ENCODE measurements around the gene THOC1.

The THOC1 gene

GRCh38 chr18:215448-216010 lies 52.3 kb downstream of the THOC1 start:
- no peaks in the 10 kb centered on the region for H3K79me2 ChIP-seq (ENCODE audit: control insufficient read depth, insufficient read depth, low read length, unreplicated experiment)
- peaks cover 36% of the 10 kb centered on the region for H3K36me3 ChIP-seq (ENCODE audit: insufficient read depth, low read length)

DNA sequence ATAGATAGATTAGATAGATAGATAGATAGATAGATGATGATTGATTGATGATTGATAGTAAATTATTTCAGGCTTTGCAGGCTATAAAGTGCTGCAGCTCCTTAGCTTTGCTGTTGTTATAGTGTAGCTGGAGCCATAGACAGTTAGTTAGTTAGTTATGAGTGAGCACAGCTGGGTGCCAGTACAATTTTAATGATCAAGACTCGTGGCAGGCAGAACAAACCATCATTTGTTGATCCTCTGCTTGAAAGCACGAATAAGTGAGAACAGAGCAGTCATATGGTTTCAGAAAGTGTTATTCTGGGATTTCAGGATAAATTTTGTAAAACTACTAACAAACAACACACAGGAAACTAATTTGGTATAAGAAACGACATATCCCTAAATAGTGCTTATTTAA lies 53.9 kb downstream of the THOC1 start:
- no peaks in the 10 kb centered on the region for H3K79me2 ChIP-seq (ENCODE audit: control insufficient read depth, insufficient read depth, low read length, unreplicated experiment)
- peaks cover 46% of the 10 kb centered on the region for H3K36me3 ChIP-seq (ENCODE audit: insufficient read depth, low read length)
- H3K4me3 ChIP-seq (ENCODE audit: low read depth, low read length), result no peak overlapping the region
- no peaks in the 10 kb centered on the region for H3K27me3 ChIP-seq (ENCODE audit: insufficient read depth, low read length)
- H2AFZ ChIP-seq (ENCODE audit: low read length, unreplicated experiment), result no peak overlapping the region
- no peak overlapping the region for H3K27ac ChIP-seq (ENCODE audit: low read depth, low read length)
- H3K4me1 ChIP-seq (ENCODE audit: control insufficient read depth, insufficient read depth, low read length, unreplicated experiment), result no peaks in the 10 kb centered on the region

More at GRCh38 chr18:215448-216010, 52.3 kb downstream of the THOC1 start:
- Histone ChIP-seq H3K27ac (ENCODE audit: low read depth, low read length) (no peak overlapping the region), H3K4me3 (ENCODE audit: low read depth, low read length) (no peak overlapping the region), H3K4me1 (ENCODE audit: control insufficient read depth, insufficient read depth, low read length, unreplicated experiment) (no peaks in the 10 kb centered on the region), H2AFZ (ENCODE audit: low read length, unreplicated experiment) (no peak overlapping the region), H3K27me3 (ENCODE audit: insufficient read depth, low read length) (no peaks in the 10 kb centered on the region)

GRCh38 chr18:213505-213904 lies 54.3 kb downstream of the THOC1 start:
- H3K36me3 ChIP-seq (ENCODE audit: insufficient read depth, low read length), result peaks cover 46% of the 10 kb centered on the region
- H3K4me1 ChIP-seq (ENCODE audit: control insufficient read depth, insufficient read depth, low read length, unreplicated experiment), result no peaks in the 10 kb centered on the region
- no peaks in the 10 kb centered on the region for H3K27me3 ChIP-seq (ENCODE audit: insufficient read depth, low read length)

DNA sequence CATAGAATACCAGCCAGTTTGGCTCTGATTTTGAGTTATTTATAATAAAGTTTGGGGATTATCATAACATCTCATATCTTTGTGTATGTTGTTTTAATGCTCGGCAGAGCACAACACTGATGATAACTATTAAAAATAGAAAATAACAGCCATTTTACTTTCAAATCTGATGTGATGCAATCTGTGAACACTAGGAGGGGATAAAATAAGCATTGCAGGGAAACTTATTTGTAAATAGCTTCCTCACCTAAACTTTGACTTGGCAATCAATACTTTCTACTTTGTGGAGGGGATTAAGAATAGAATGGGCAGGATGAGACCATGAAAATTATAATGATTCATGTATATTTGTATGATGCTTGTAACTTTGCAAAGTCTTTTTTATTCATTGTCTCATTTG lies 55.1 kb downstream of the THOC1 start:
- no peak overlapping the region for H2AFZ ChIP-seq (ENCODE audit: low read length, unreplicated experiment)
- H3K27me3 ChIP-seq (ENCODE audit: insufficient read depth, low read length), result no peaks in the 10 kb centered on the region
- no peaks in the 10 kb centered on the region for H3K4me1 ChIP-seq (ENCODE audit: control insufficient read depth, insufficient read depth, low read length, unreplicated experiment)
- no peak overlapping the region for H3K27ac ChIP-seq (ENCODE audit: low read depth, low read length)
- no peaks in the 10 kb centered on the region for H3K79me2 ChIP-seq (ENCODE audit: control insufficient read depth, insufficient read depth, low read length, unreplicated experiment)
- H3K36me3 ChIP-seq (ENCODE audit: insufficient read depth, low read length), result peaks cover 40% of the 10 kb centered on the region
- H3K4me3 ChIP-seq (ENCODE audit: low read depth, low read length), result no peak overlapping the region

More at GRCh38 chr18:213505-213904, 54.3 kb downstream of the THOC1 start:
- Histone ChIP-seq H3K4me3 (ENCODE audit: low read depth, low read length) (no peak overlapping the region), H2AFZ (ENCODE audit: low read length, unreplicated experiment) (no peak overlapping the region), H3K79me2 (ENCODE audit: control insufficient read depth, insufficient read depth, low read length, unreplicated experiment) (no peaks in the 10 kb centered on the region), H3K27ac (ENCODE audit: low read depth, low read length) (no peak overlapping the region)

DNA sequence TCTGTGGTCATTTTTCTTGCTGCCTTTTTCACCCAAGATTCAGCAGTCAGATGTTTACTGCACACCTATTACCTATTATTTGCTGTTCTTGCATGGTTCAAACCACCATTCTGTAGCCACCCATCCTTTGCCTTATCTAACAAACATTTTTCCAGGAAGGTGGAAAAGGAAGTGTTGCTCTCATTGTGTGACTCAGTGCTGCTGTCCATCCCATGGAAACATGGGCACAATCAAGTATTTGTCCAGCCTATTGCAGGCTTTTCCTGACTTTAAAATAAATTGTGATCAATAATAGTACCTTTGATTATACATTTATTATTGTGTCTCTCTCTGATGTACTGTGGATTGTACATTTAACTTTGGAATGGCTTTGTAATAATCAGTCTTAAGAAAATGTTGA lies 56.3 kb downstream of the THOC1 start:
- no peak overlapping the region for H3K4me3 ChIP-seq (ENCODE audit: low read depth, low read length)
- H3K79me2 ChIP-seq (ENCODE audit: control insufficient read depth, insufficient read depth, low read length, unreplicated experiment), result no peaks in the 10 kb centered on the region
- no peak overlapping the region for H3K27ac ChIP-seq (ENCODE audit: low read depth, low read length)
- no peaks in the 10 kb centered on the region for H3K4me1 ChIP-seq (ENCODE audit: control insufficient read depth, insufficient read depth, low read length, unreplicated experiment)
- peaks cover 30% of the 10 kb centered on the region for H3K36me3 ChIP-seq (ENCODE audit: insufficient read depth, low read length)
- H3K27me3 ChIP-seq (ENCODE audit: insufficient read depth, low read length), result no peaks in the 10 kb centered on the region
- no peak overlapping the region for H2AFZ ChIP-seq (ENCODE audit: low read length, unreplicated experiment)

- Histone ChIP-seq H2AFZ (ENCODE audit: low read length, unreplicated experiment) (no peak overlapping the region), H3K4me1 (ENCODE audit: control insufficient read depth, insufficient read depth, low read length, unreplicated experiment) (peaks cover 3% of the 10 kb centered on the region), H3K4me3 (ENCODE audit: low read depth, low read length) (no peak overlapping the region), H3K27me3 (ENCODE audit: insufficient read depth, low read length) (no peaks in the 10 kb centered on the region), H3K36me3 (ENCODE audit: insufficient read depth, low read length) (peaks cover 36% of the 10 kb centered on the region), H3K79me2 (ENCODE audit: control insufficient read depth, insufficient read depth, low read length, unreplicated experiment) (peaks cover 5% of the 10 kb centered on the region), H3K27ac (ENCODE audit: low read depth, low read length) (no peak overlapping the region)
Measured at GRCh38 chr18:210733-211132, 57.1 kb downstream of the THOC1 start.

DNA sequence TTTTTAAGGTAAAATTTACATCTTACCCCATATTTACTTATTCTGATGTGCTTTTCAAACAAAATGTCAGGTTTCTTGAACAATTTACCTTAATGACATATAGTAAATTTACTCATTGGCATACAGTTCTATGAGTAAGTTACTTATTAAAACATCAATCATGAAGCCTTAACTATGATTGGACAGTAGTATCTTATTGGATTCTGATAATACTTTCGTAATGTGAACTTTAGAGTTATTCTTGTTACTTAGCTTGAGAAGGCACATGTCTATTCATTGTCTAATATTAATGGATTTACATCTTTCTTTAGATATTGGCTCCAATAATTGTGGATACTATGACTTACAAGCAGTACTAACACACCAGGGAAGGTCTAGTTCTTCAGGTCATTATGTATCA lies 57.8 kb downstream of the THOC1 start:
- Histone ChIP-seq H3K27me3 (ENCODE audit: insufficient read depth, low read length) (no peaks in the 10 kb centered on the region), H3K79me2 (ENCODE audit: control insufficient read depth, insufficient read depth, low read length, unreplicated experiment) (peaks cover 6% of the 10 kb centered on the region), H3K36me3 (ENCODE audit: insufficient read depth, low read length) (peaks cover 36% of the 10 kb centered on the region), H2AFZ (ENCODE audit: low read length, unreplicated experiment) (no peak overlapping the region), H3K4me1 (ENCODE audit: control insufficient read depth, insufficient read depth, low read length, unreplicated experiment) (peaks cover 4% of the 10 kb centered on the region), H3K4me3 (ENCODE audit: low read depth, low read length) (no peak overlapping the region), H3K27ac (ENCODE audit: low read depth, low read length) (no peak overlapping the region)

DNA sequence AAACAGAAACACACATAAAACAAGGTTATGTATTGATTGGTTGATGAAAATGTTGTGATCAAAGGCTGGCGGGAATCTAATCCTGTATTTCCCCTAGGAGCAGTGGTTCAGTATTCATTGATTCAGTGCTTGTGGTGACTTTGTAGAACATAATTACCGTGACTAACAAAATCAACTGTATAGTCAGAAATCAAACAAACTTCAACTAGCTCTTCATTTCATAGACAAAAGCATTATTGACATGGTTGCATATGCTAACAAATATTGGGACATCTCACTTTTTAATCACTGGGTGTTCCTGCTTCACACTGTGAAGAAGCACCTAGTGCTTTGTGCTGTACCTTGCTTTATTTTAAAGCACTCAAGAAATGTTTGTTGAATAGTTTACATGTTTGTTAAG lies 68.1 kb downstream of the THOC1 start:
- no peaks in the 10 kb centered on the region for H3K27me3 ChIP-seq (ENCODE audit: insufficient read depth, low read length)
- H3K36me3 ChIP-seq (ENCODE audit: insufficient read depth, low read length), result peaks cover 57% of the 10 kb centered on the region

GRCh38 chr18:199214-199613 lies 68.6 kb downstream of the THOC1 start:
- Histone ChIP-seq H2AFZ (ENCODE audit: low read length, unreplicated experiment) (no peak overlapping the region), H3K36me3 (ENCODE audit: insufficient read depth, low read length) (peaks cover 51% of the 10 kb centered on the region), H3K4me3 (ENCODE audit: low read depth, low read length) (no peak overlapping the region), H3K79me2 (ENCODE audit: control insufficient read depth, insufficient read depth, low read length, unreplicated experiment) (peaks cover 13% of the 10 kb centered on the region), H3K27ac (ENCODE audit: low read depth, low read length) (no peak overlapping the region), H3K4me1 (ENCODE audit: control insufficient read depth, insufficient read depth, low read length, unreplicated experiment) (no peaks in the 10 kb centered on the region), H3K27me3 (ENCODE audit: insufficient read depth, low read length) (no peaks in the 10 kb centered on the region)

More for the DNA sequence above, 68.1 kb downstream of the THOC1 start:
- Histone ChIP-seq H3K27ac (ENCODE audit: low read depth, low read length) (no peak overlapping the region), H3K4me3 (ENCODE audit: low read depth, low read length) (no peak overlapping the region), H3K4me1 (ENCODE audit: control insufficient read depth, insufficient read depth, low read length, unreplicated experiment) (no peaks in the 10 kb centered on the region), H3K79me2 (ENCODE audit: control insufficient read depth, insufficient read depth, low read length, unreplicated experiment) (peaks cover 13% of the 10 kb centered on the region), H2AFZ (ENCODE audit: low read length, unreplicated experiment) (no peak overlapping the region)

GRCh38 chr18:195651-196050 lies 72.2 kb downstream of the THOC1 start:
- no peak overlapping the region for H3K27ac ChIP-seq (ENCODE audit: low read depth, low read length)
- peaks cover 6% of the 10 kb centered on the region for H3K4me1 ChIP-seq (ENCODE audit: control insufficient read depth, insufficient read depth, low read length, unreplicated experiment)
- H2AFZ ChIP-seq (ENCODE audit: low read length, unreplicated experiment), result no peak overlapping the region
- peaks cover 18% of the 10 kb centered on the region for H3K79me2 ChIP-seq (ENCODE audit: control insufficient read depth, insufficient read depth, low read length, unreplicated experiment)
- H3K36me3 ChIP-seq (ENCODE audit: insufficient read depth, low read length), result peaks cover 34% of the 10 kb centered on the region
- no peak overlapping the region for H3K4me3 ChIP-seq (ENCODE audit: low read depth, low read length)
- no peaks in the 10 kb centered on the region for H3K27me3 ChIP-seq (ENCODE audit: insufficient read depth, low read length)

- H3K79me2 ChIP-seq (ENCODE audit: control insufficient read depth, insufficient read depth, low read length, unreplicated experiment), result peaks cover 31% of the 10 kb centered on the region
- H3K36me3 ChIP-seq (ENCODE audit: insufficient read depth, low read length), result peaks cover 18% of the 10 kb centered on the region; the same call in 1 of the 2 replicates
- no peak overlapping the region for H3K27ac ChIP-seq (ENCODE audit: low read depth, low read length)
Measured at GRCh38 chr18:192801-193200, 75.0 kb downstream of the THOC1 start.

More at GRCh38 chr18:192801-193200, 75.0 kb downstream of the THOC1 start:
- Histone ChIP-seq H2AFZ (ENCODE audit: low read length, unreplicated experiment) (no peak overlapping the region), H3K4me1 (ENCODE audit: control insufficient read depth, insufficient read depth, low read length, unreplicated experiment) (peaks cover 6% of the 10 kb centered on the region), H3K4me3 (ENCODE audit: low read depth, low read length) (no peak overlapping the region), H3K27me3 (ENCODE audit: insufficient read depth, low read length) (no peaks in the 10 kb centered on the region)

Measured in ACC112 (cell line).